IMR-90 (cell line): ENCODE measurements around the gene FAM209B. TPM values are rescaled to one million over a fixed set of nuclear protein-coding genes. Genes with fewer than 3 reads are reported as not detected.

Source experiments
- ATAC-seq: fragments of 200-7000 bp; cut with Tn5 transposase; 2 replicates; pipeline ENCODE4 v1.9.1; 2020; ENCODE audit warnings: low read depth, mild to moderate bottlenecking, moderate library complexity
- BruUV-seq: library from RNA; stranded (reverse); fragments of 400-500 nt; replicated peaks from 2 replicates; lab custom pipeline; 2021; lab: Mats Ljungman, UMichigan
- CTCF ChIA-PET: fragments of 300-600 bp; formaldehyde crosslinking; extraction: SDS; loops from one replicate; lab custom pipeline; 2021; ENCODE audit warnings: antibody characterized with exemption; lab: Yijun Ruan, JAX
- POLR2A ChIA-PET: fragments of 300-600 bp; sonication (Branson Sonifier 250); formaldehyde crosslinking; loops from one replicate; lab custom pipeline; 2022; ENCODE audit warnings: antibody characterized with exemption; ENCODE audit not compliant: unreplicated experiment; lab: Charles Lee
- DNase-seq: peaks from one replicate; pipeline ENCODE4 v3.0.0; 2013
- H2AFZ ChIP-seq: replicated peaks from 2 replicates; pipeline ENCODE3; 2013; ENCODE audit warnings: low read length, mild to moderate bottlenecking; ENCODE audit not compliant: poor library complexity
- H2AK5ac ChIP-seq: 2 replicates; pipeline ENCODE4 v1.6.1; 2013; ENCODE audit warnings: low read depth, low read length, inconsistent platforms
- H2AK9ac ChIP-seq: replicated peaks from 2 replicates; pipeline ENCODE3; 2013; ENCODE audit warnings: mild to moderate bottlenecking, low read depth, low read length, moderate library complexity; ENCODE audit not compliant: poor library complexity
- H2BK120ac ChIP-seq: 2 replicates; pipeline ENCODE4 v1.6.1; 2013; ENCODE audit warnings: low read depth, low read length, inconsistent platforms
- H2BK15ac ChIP-seq: 3 replicates; pipeline ENCODE4 v1.6.1; 2013; ENCODE audit warnings: low read depth, low read length, inconsistent platforms
- H2BK20ac ChIP-seq: 2 replicates; pipeline ENCODE4 v1.6.1; 2013; ENCODE audit warnings: low read depth, mild to moderate bottlenecking, inconsistent platforms, low read length, moderate library complexity
- H2BK5ac ChIP-seq: 2 replicates; pipeline ENCODE4 v1.6.1; 2013; ENCODE audit warnings: mild to moderate bottlenecking, low read depth, low read length, inconsistent platforms; ENCODE audit not compliant: poor library complexity, severe bottlenecking
- H3K14ac ChIP-seq: replicated peaks from 2 replicates; pipeline ENCODE4 v1.6.1; 2013; ENCODE audit warnings: low read depth, low read length, inconsistent platforms
- H3K18ac ChIP-seq: 2 replicates; pipeline ENCODE4 v1.6.1; 2013; ENCODE audit warnings: low read depth, low read length, control low read depth
- H3K23ac ChIP-seq: 2 replicates; pipeline ENCODE4 v1.6.1; 2013; ENCODE audit warnings: low read depth, low read length, inconsistent platforms
- H3K27ac ChIP-seq: 2 replicates; pipeline ENCODE4 v1.5.1; 2013; ENCODE audit warnings: mild to moderate bottlenecking, control low read depth, low read length; ENCODE audit not compliant: insufficient read depth
- H3K27me3 ChIP-seq: 2 replicates; pipeline ENCODE4 v1.6.1; 2013; ENCODE audit warnings: low read length; ENCODE audit not compliant: control insufficient read depth, insufficient read depth
- H3K36me3 ChIP-seq: 2 replicates; pipeline ENCODE4 v1.6.1; 2013; ENCODE audit warnings: low read length, mixed read lengths; ENCODE audit not compliant: control insufficient read depth, insufficient read depth
- H3K4ac ChIP-seq: 2 replicates; pipeline ENCODE4 v1.6.1; 2013; ENCODE audit warnings: low read depth, low read length, inconsistent platforms
- H3K4me1 ChIP-seq: 2 replicates; pipeline ENCODE4 v1.6.1; 2013; ENCODE audit warnings: low read length, mixed read lengths; ENCODE audit not compliant: control insufficient read depth, insufficient read depth
- H3K4me2 ChIP-seq: 2 replicates; pipeline ENCODE4 v1.6.1; 2013; ENCODE audit warnings: low read depth, mild to moderate bottlenecking, control low read depth, low read length, moderate library complexity
- H3K4me3 ChIP-seq: 2 replicates; pipeline ENCODE4 v1.5.1; 2013; ENCODE audit warnings: low read depth, mild to moderate bottlenecking, control low read depth, low read length, moderate library complexity; ENCODE audit not compliant: insufficient read depth
- H3K56ac ChIP-seq: 2 replicates; pipeline ENCODE4 v1.6.1; 2013; ENCODE audit warnings: low read length, inconsistent platforms; ENCODE audit not compliant: insufficient read depth; ENCODE audit errors: extremely low read depth
- H3K79me1 ChIP-seq, 2 experiments: 2 replicates each; pipeline ENCODE4 v1.6.1; 2013; ENCODE audit warnings: low read length in 2 of 2, inconsistent platforms in 1 of 2, low read depth in 1 of 2
- H3K9ac ChIP-seq: 2 replicates; pipeline ENCODE4 v1.6.1; 2013; ENCODE audit warnings: low read depth, low read length, control low read depth
- H3K9me1 ChIP-seq: 2 replicates; pipeline ENCODE4 v1.6.1; 2013; ENCODE audit warnings: low read length, inconsistent platforms; ENCODE audit not compliant: insufficient read depth
- H3K9me3 ChIP-seq: 2 replicates; pipeline ENCODE4 v1.6.1; 2013; ENCODE audit warnings: low read length; ENCODE audit not compliant: control insufficient read depth, insufficient read depth
- H4K20me1 ChIP-seq: 2 replicates; pipeline ENCODE4 v1.6.1; 2013; ENCODE audit warnings: low read length, inconsistent platforms; ENCODE audit not compliant: insufficient read depth
- H4K5ac ChIP-seq: 2 replicates; pipeline ENCODE4 v1.6.1; 2013; ENCODE audit warnings: mild to moderate bottlenecking, low read depth, low read length, control low read depth
- H4K8ac ChIP-seq, 2 experiments: 2 replicates each; pipeline ENCODE4 v1.6.1; 2013; ENCODE audit warnings: low read depth in 2 of 2, low read length in 2 of 2, control low read depth in 1 of 2, inconsistent platforms in 1 of 2
- H4K91ac ChIP-seq: 2 replicates; pipeline ENCODE4 v1.6.1; 2013; ENCODE audit warnings: low read depth, low read length, inconsistent platforms; ENCODE audit not compliant: insufficient read depth
- FOS ChIP-seq: fragments of 150-350 bp; IDR thresholded peaks from 2 replicates; pipeline ENCODE4 v1.6.1; 2016; ENCODE audit warnings: low read depth, low read length
- MAZ ChIP-seq: IDR thresholded peaks from 2 replicates; pipeline ENCODE4 v1.6.1; 2012; ENCODE audit warnings: low read depth, mild to moderate bottlenecking, low read length, improper control_type of control experiment, moderate library complexity, borderline replicate concordance
- MXI1 ChIP-seq: IDR thresholded peaks from 2 replicates; pipeline ENCODE4 v1.6.1; 2012; ENCODE audit warnings: low read depth, mild to moderate bottlenecking, low read length, moderate library complexity, borderline replicate concordance
- NFE2L2 ChIP-seq: fragments of 150-350 bp; IDR thresholded peaks from 2 replicates; pipeline ENCODE4 v1.6.1; 2016; ENCODE audit warnings: low read depth, mild to moderate bottlenecking, low read length
- POLR2A ChIP-seq: IDR thresholded peaks from 2 replicates; pipeline ENCODE4 v1.6.1; 2012; ENCODE audit warnings: mild to moderate bottlenecking, low read depth, low read length
- RFX5 ChIP-seq: IDR thresholded peaks from 2 replicates; pipeline ENCODE4 v1.8.0; 2012; ENCODE audit warnings: low read depth, mild to moderate bottlenecking, low read length, moderate library complexity
- WGBS, 2 experiments: methylation state at CpG; one replicate each; pipeline versions ENCODE4 v1.1.5 to v1.1.7; 2013; ENCODE audit warnings: missing lambda C conversion rate in 2 of 2; ENCODE audit not compliant: insufficient read length in 1 of 2; ENCODE audit errors: extremely low coverage in 2 of 2; 5-methylcytosine and 5-hydroxymethylcytosine counted together
- dilution Hi-C: fragments of 300-500 bp; cut with HindIII; formaldehyde crosslinking; loops from one replicate; pipeline ENCODE4 v1.14.3; 2018; ENCODE audit warnings: low sequenced_read_pairs; ENCODE audit not compliant: unreplicated experiment
- in situ Hi-C: fragments of 300-500 bp; cut with MboI; formaldehyde crosslinking; loops from 3 replicates; pipeline ENCODE4 v1.14.3; 2019; ENCODE audit warnings: low sequenced_read_pairs, inconsistent platforms, mixed read lengths
- intact Hi-C: fragments of 100-400 bp; cut with micrococcal nuclease; formaldehyde crosslinking; loops from 2 replicates; pipeline ENCODE4 v1.10.0; 2022
- polyA plus RNA-seq, 3 experiments: library from polyadenylated mRNA; depleted of rRNA; stranded (reverse); fragments of >200 nt; gene quantifications; 2 replicates each; pipeline ENCODE4 v1.2.3, GENCODE V29; 2012; ENCODE audit warnings: low replicate concordance in 1 of 3
- total RNA-seq: library from RNA; depleted of rRNA; stranded (reverse); fragments of >200 nt; gene quantifications from 2 replicates; pipeline ENCODE4 v1.2.3, GENCODE V29; 2012

Gene FAM209B
- total and polyA plus RNA-seq, 2 of the 4 experiments (the other 2 are of a cell fraction) = 0.24 TPM; not detected in 1

DNA sequence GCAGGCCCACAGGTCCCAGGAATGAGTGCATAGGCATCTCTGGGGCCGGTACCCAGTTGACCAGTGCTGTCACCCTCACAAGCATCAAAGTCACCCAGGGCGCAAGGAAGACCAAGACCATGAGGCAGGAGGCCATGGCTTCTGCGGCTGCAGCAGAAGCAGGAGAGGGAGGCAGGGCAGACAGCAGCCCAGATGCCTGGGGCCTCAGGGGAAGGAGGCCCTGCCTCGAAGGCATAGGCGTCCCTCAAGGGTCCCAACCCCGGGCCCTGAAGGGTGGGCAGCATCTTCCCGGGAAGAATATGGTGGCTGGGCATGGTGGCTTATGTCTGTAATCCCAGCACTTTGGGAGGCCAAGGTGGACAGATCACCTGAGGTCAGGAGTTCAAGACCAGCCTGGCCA, 5.5 kb upstream of the FAM209B start:
- DNase-seq = no peak
- no peak for ATAC-seq
- Histone ChIP-seq H2BK120ac (no peak overlapping the region), H3K4me2 (no peak overlapping the region), H4K5ac (no peak overlapping the region), H2AK9ac (no peak overlapping the region), H2AFZ (no peak overlapping the region), H3K4me1 (no peaks in the 10 kb centered on the region), H4K8ac (no peak overlapping the region), H2AK5ac (no peak overlapping the region), H3K4me3 (no peak overlapping the region), H3K4ac (no peak overlapping the region), H4K91ac (no peak overlapping the region), H2BK5ac (no peak overlapping the region), H3K9me3 (no peaks in the 10 kb centered on the region), H2BK15ac (no peak overlapping the region), H2BK20ac (no peak overlapping the region), H3K27ac (no peak overlapping the region), H3K79me1 (no peaks in the 10 kb centered on the region), H3K9me1 (no peaks in the 10 kb centered on the region), H3K23ac (no peak overlapping the region), H3K18ac (no peak overlapping the region), H4K20me1 (no peaks in the 10 kb centered on the region), H3K56ac (no peak overlapping the region), H3K36me3 (no peaks in the 10 kb centered on the region), H3K9ac (no peak overlapping the region), H3K14ac (no peak overlapping the region), H3K27me3 (no peaks in the 10 kb centered on the region)
- in situ Hi-C loops (no loop called here), dilution Hi-C loops (no loop called here), intact Hi-C loops (no loop called here)
- no peak for TF ChIP-seq MXI1
- no peak for TF ChIP-seq MAZ
- no peak for TF ChIP-seq POLR2A
- no peak for TF ChIP-seq RFX5
- TF ChIP-seq FOS = no peak
- no peak for TF ChIP-seq NFE2L2
- ChIA-PET CTCF (no interaction called here), POLR2A (no interaction called here)
- WGBS, 2 experiments = no CpG with 5 or more reads among the region's 7 CpGs
- BruUV-seq = no TSS peak
